Hepatocyte (in vitro differentiated cells): Measurements from ENCODE around the gene CHMP6. TPM values are rescaled to one million over a fixed set of nuclear protein-coding genes. Genes with fewer than 3 reads are reported as not detected.

Experiments
- DNase-seq: peaks from one replicate; pipeline ENCODE4 v3.0.0-alpha.2; 2016; ENCODE audit warnings: low spot score
- H2AFZ ChIP-seq: fragments of 200-600 bp; sonication (generic); 2 replicates; pipeline ENCODE4 v1.6.0; 2016; ENCODE audit warnings: antibody characterized with exemption, mild to moderate bottlenecking
- H3K27ac ChIP-seq: fragments of 200-600 bp; sonication (generic); 2 replicates; pipeline ENCODE4 v1.5.1; 2016; ENCODE audit warnings: mild to moderate bottlenecking
- H3K27me3 ChIP-seq: fragments of 200-600 bp; sonication (generic); 2 replicates; pipeline ENCODE4 v1.6.1; 2016
- H3K36me3 ChIP-seq: fragments of 200-600 bp; sonication (generic); replicated peaks from 2 replicates; pipeline ENCODE4 v1.5.1; 2016; ENCODE audit warnings: low read depth; ENCODE audit not compliant: insufficient read depth
- H3K4me1 ChIP-seq: fragments of 200-600 bp; sonication (generic); 2 replicates; pipeline ENCODE4 v1.5.1; 2016; ENCODE audit warnings: mild to moderate bottlenecking, moderate library complexity; ENCODE audit not compliant: insufficient read depth
- H3K4me2 ChIP-seq: fragments of 200-600 bp; sonication (generic); 2 replicates; pipeline ENCODE4 v1.6.0; 2016
- H3K4me3 ChIP-seq: fragments of 200-600 bp; sonication (generic); 2 replicates; pipeline ENCODE4 v1.5.1; 2016; ENCODE audit warnings: mild to moderate bottlenecking
- H3K79me2 ChIP-seq: fragments of 200-600 bp; sonication (generic); 2 replicates; pipeline ENCODE4 v1.6.0; 2017; ENCODE audit warnings: mild to moderate bottlenecking
- H3K9me2 ChIP-seq: fragments of 200-600 bp; sonication (generic); replicated peaks from 2 replicates; pipeline ENCODE4 v1.6.0; 2017; ENCODE audit warnings: mild to moderate bottlenecking; ENCODE audit not compliant: insufficient read depth
- H3K9me3 ChIP-seq: fragments of 200-600 bp; sonication (generic); 2 replicates; pipeline ENCODE4 v1.5.1; 2016; ENCODE audit warnings: low read depth, mild to moderate bottlenecking
- H4K20me1 ChIP-seq: fragments of 200-600 bp; sonication (generic); 2 replicates; pipeline ENCODE4 v1.6.0; 2016; ENCODE audit warnings: mild to moderate bottlenecking; ENCODE audit not compliant: insufficient read depth, poor library complexity, severe bottlenecking
- CTCF ChIP-seq: fragments of 200-600 bp; sonication (generic); IDR thresholded peaks from 2 replicates; pipeline ENCODE4 v1.5.1; 2016; ENCODE audit warnings: antibody characterized with exemption, mild to moderate bottlenecking; ENCODE audit not compliant: poor library complexity
- EZH2 ChIP-seq: fragments of 200-600 bp; sonication (generic); IDR thresholded peaks from 2 replicates; pipeline ENCODE4 v1.6.1; 2016; ENCODE audit warnings: antibody characterized with exemption, mild to moderate bottlenecking, borderline replicate concordance
- EZH2phosphoT487 ChIP-seq: fragments of 200-600 bp; sonication (generic); IDR thresholded peaks from one replicate; pipeline ENCODE4 v1.6.1; 2018; ENCODE audit warnings: antibody characterized with exemption, mild to moderate bottlenecking, low read depth, moderate library complexity; ENCODE audit not compliant: unreplicated experiment, severe bottlenecking
- WGBS: methylation state at CpG from one replicate; pipeline ENCODE4 v1.1.6; 2016; ENCODE audit warnings: low lambda C conversion rate; ENCODE audit errors: missing lambda C conversion rate; 5-methylcytosine and 5-hydroxymethylcytosine counted together
- polyA plus RNA-seq: library from polyadenylated mRNA; unstranded; fragments of >200 nt; fragmentation: Nextera tagmentation; extraction: Ambion mirVana; gene quantifications from 2 replicates; pipeline ENCODE4 v1.2.1, GENCODE V29; 2016
- total RNA-seq: library from RNA; depleted of rRNA; stranded (reverse); fragments of >200 nt; gene quantifications from 2 replicates; pipeline ENCODE4 v1.2.3, GENCODE V29; 2014

The CHMP6 gene
- total and polyA plus RNA-seq, 2 experiments from 2014 or later = 16.9 to 38.3 TPM

GRCh38 chr17:81043725-81044427 is 52.2 kb downstream of the CHMP6 start:
- no peaks in the 10 kb centered on the region for H3K36me3 ChIP-seq
- peaks cover 92% of the 10 kb centered on the region for H3K79me2 ChIP-seq
- peak; percentile 80 for DNase-seq
- H3K4me2 ChIP-seq = peak overlapping the region; percentile 64
- H3K4me1 ChIP-seq = peaks cover 40% of the 10 kb centered on the region
- WGBS = 59% methylated on average over 38 of the region's 38 CpGs
- peak overlapping the region; percentile 92 for H3K27ac ChIP-seq
- no peak for TF ChIP-seq EZH2phosphoT487
- no peak for TF ChIP-seq CTCF
- TF ChIP-seq EZH2 = no peak
- no peaks in the 10 kb centered on the region for H3K9me2 ChIP-seq
- no peak overlapping the region for H3K4me3 ChIP-seq
- no peak overlapping the region for H2AFZ ChIP-seq
- H3K9me3 ChIP-seq = no peaks in the 10 kb centered on the region
- H3K27me3 ChIP-seq = no peaks in the 10 kb centered on the region
- H4K20me1 ChIP-seq = peaks cover 27% of the 10 kb centered on the region

- Histone ChIP-seq H3K27me3 (no peaks in the 10 kb centered on the region), H3K79me2 (peaks cover 92% of the 10 kb centered on the region), H4K20me1 (peaks cover 26% of the 10 kb centered on the region), H3K4me3 (no peak overlapping the region), H3K36me3 (no peaks in the 10 kb centered on the region), H3K4me2 (peak overlapping the region; percentile 64), H2AFZ (no peak overlapping the region), H3K27ac (peak overlapping the region; percentile 64), H3K9me3 (no peaks in the 10 kb centered on the region), H3K9me2 (no peaks in the 10 kb centered on the region), H3K4me1 (peaks cover 40% of the 10 kb centered on the region)
- DNase-seq = no peak
- WGBS = 77% methylated on average over 14 of the region's 14 CpGs
- TF ChIP-seq EZH2phosphoT487 = no peak
- TF ChIP-seq CTCF = no peak
- no peak for TF ChIP-seq EZH2
These were observed 52.8 kb downstream of the CHMP6 start for GRCh38 chr17:81044428-81044763.

GRCh38 chr17:81044764-81045589 is 53.3 kb downstream of the CHMP6 start:
- H3K79me2 ChIP-seq = peaks cover 92% of the 10 kb centered on the region
- no peak overlapping the region for H3K4me3 ChIP-seq
- 75% methylated on average over 28 of the region's 28 CpGs for WGBS
- H3K4me2 ChIP-seq = peak overlapping the region; percentile 64
- peak; percentile 75 for DNase-seq
- peaks cover 37% of the 10 kb centered on the region for H3K4me1 ChIP-seq
- H3K27ac ChIP-seq = peak overlapping the region; percentile 64
- H3K9me3 ChIP-seq = no peaks in the 10 kb centered on the region
- TF ChIP-seq CTCF (no peak), EZH2phosphoT487 (no peak), EZH2 (no peak)
- no peaks in the 10 kb centered on the region for H3K36me3 ChIP-seq
- H2AFZ ChIP-seq = no peak overlapping the region
- no peaks in the 10 kb centered on the region for H3K27me3 ChIP-seq
- peaks cover 23% of the 10 kb centered on the region for H4K20me1 ChIP-seq
- no peaks in the 10 kb centered on the region for H3K9me2 ChIP-seq
